GM10847 (cell line): ENCODE measurements around the gene GPBP1.

Experiments
- POLR2A ChIP-seq: IDR thresholded peaks from 2 replicates; pipeline ENCODE4 v1.6.1; 2011; ENCODE audit not compliant: insufficient read length; ENCODE audit errors: extremely low read depth

Gene GPBP1

GRCh38 chr5:57195060-57195459 is 21.2 kb downstream of the GPBP1 start:
- no peak for TF ChIP-seq POLR2A

GRCh38 chr5:57199866-57200265 is 26.0 kb downstream of the GPBP1 start:
- no peak for TF ChIP-seq POLR2A

- TF ChIP-seq POLR2A, result no peak
Measured at GRCh38 chr5:57202811-57203210, 29.0 kb downstream of the GPBP1 start.

- TF ChIP-seq POLR2A, result no peak
Measured at GRCh38 chr5:57207007-57207653, 33.3 kb downstream of the GPBP1 start.

GRCh38 chr5:57207681-57208080 is 33.8 kb downstream of the GPBP1 start:
- no peak for TF ChIP-seq POLR2A

- TF ChIP-seq POLR2A, result no peak
Measured at GRCh38 chr5:57209316-57210040, 35.6 kb downstream of the GPBP1 start.

GRCh38 chr5:57210633-57211032 is 36.8 kb downstream of the GPBP1 start:
- no peak for TF ChIP-seq POLR2A

- TF ChIP-seq POLR2A, result no peak
Measured at GRCh38 chr5:57211039-57211438, 37.2 kb downstream of the GPBP1 start.

- TF ChIP-seq POLR2A, result no peak
Measured at GRCh38 chr5:57215629-57216195, 41.9 kb downstream of the GPBP1 start.

- TF ChIP-seq POLR2A, result no peak
Measured at GRCh38 chr5:57216714-57217113, 42.9 kb downstream of the GPBP1 start.

- no peak for TF ChIP-seq POLR2A
Measured at GRCh38 chr5:57219386-57219785, 45.5 kb downstream of the GPBP1 start.

GRCh38 chr5:57221049-57221568 is 47.2 kb downstream of the GPBP1 start:
- TF ChIP-seq POLR2A, result no peak

GRCh38 chr5:57225553-57225952 is 51.7 kb downstream of the GPBP1 start:
- TF ChIP-seq POLR2A, result no peak

- TF ChIP-seq POLR2A, result no peak
Measured at GRCh38 chr5:57229313-57229712, 55.5 kb downstream of the GPBP1 start.

GRCh38 chr5:57231607-57232006 is 57.7 kb downstream of the GPBP1 start:
- TF ChIP-seq POLR2A, result no peak
